HG03442 (cell line): Measurements from ENCODE around the gene ROBO1.

Source experiments
- ATAC-seq: cut with Tn5 transposase; IDR thresholded peaks from one replicate; pipeline ENCODE4 v1.9.1; 2021; ENCODE audit warnings: mild to moderate bottlenecking, moderate library complexity; ENCODE audit not compliant: unreplicated experiment

The ROBO1 gene

GRCh38 chr3:79103307-79103706 lies 664.5 kb downstream of the ROBO1 start:
- ATAC-seq, result no peak

DNA sequence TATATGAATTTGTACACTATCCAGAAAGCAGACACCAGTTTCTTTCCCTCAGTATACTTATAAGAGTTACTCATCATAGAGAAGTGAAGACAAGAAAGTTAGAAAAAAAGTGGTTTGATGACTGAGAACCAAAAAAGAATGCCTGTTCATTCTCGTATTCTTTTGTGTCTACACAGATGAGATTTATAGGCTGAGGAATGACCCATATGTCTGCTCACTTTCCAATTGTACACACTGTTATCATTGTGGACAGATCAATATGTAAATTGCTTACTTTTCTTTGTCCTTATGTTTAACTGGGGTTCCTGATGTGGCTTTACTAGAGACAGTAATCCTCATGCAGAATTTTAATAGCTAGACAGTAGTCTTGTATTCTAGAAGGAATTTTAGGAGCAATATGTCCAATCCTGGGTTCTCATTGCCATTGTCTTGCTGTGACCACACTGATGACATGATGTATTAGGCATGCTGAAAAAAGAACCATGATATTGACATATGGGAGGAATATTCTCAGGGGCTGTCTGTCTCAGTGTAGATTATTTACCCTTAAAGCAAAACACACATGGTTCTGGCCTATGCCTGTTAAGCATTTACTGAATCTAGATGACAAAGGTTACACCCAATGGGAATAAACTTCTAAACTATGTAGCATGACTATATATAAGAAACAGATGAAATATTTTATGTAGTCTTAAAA lies 669.7 kb downstream of the ROBO1 start:
- no peak for ATAC-seq

DNA sequence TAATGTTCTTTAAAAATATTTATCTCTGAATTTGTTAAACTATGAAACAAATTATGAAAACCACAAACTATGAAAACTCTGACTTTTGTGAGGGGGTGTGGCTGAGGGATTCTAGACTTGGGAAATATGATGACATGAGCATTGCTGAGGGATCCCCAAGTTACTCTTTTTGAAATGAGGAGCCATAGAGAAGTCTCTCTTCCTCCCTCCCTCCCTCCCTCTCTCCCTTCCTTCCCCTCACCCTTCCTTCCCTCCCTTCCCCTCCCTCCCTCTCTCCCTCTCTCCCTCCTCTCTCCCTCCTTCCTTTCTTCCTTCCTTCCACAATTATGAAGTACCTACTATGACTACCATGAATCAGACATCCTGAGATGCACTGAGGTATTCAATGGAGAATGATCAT lies 673.1 kb downstream of the ROBO1 start:
- no peak for ATAC-seq

GRCh38 chr3:79086514-79086913 lies 681.3 kb downstream of the ROBO1 start:
- peak; percentile 94 for ATAC-seq

DNA sequence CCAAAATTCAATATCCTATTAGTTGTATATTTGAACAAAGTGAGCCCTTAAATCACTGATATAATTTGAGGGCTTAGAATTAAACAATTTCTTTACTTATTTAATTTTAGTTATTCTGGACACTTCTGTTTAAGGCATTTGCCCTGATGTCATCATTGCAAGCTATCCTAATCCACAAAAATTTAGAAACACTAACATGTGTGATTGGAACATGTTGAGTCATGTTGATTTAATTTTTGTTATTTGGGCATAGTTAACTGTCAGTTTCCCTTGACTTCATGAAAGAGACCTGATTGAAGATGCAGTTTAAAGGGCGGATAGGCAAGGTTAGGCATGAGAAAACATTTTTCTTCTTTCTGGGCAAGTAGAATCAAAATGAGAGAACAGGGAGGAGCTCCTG lies 682.6 kb downstream of the ROBO1 start:
- ATAC-seq, result no peak

DNA sequence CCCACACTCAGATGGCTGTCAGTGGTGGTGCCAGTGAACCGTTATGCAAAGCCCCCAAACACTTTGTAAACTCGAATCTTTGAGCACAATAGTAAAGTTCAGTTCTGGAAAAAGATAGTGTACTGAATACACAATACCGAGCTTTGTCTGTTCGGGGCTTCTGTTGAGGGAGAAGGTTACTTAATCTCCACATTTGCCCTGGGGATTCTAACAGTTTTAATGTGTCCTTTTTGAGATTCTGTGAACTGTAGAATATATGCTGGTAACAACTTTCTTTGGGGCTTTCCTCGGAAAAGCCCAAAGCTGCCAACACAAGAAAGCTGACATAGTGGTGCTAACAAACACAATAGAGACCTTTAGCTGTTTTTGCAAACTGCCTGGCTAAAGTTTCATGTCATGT lies 686.5 kb downstream of the ROBO1 start:
- ATAC-seq, result no peak

- no peak for ATAC-seq
Measured at GRCh38 chr3:79074558-79074957, 693.2 kb downstream of the ROBO1 start.

DNA sequence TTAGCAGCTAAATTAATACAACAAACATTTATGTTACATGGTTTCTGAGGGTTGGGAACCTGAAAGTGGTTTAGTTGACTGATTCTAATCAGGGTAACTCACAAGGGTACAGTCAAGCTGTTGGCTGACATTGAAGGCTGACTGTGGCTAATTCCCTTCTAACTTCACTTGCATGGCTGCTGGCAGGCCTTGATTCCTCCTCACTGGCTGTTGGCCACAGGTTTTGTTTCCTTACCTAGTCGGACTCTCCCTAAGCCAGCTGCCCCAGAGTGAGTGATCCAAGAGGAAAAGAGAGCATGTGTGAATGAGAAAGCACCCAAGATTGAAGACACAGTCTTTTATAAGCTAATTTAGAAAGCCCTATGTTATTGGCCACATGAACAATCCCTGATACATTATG lies 700.1 kb downstream of the ROBO1 start:
- no peak for ATAC-seq

DNA sequence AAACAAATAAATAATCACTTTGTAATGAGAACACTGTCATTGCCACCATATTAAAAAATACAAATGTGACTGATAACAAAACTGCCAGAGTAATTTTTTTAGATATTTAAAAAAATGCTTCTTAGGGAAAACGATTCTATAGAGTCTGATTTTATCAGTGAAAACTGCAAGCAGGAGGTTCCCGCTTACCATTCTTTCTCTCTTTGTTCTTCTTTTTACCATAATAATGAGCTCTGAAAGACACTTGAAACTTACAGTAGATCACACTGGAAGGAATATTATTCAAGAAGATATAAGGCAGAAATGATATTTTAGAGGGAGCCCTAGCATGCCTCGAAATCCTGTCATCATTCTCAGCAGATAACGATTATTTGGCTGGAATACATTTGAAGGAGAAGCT lies 701.3 kb downstream of the ROBO1 start:
- ATAC-seq, result no peak

DNA sequence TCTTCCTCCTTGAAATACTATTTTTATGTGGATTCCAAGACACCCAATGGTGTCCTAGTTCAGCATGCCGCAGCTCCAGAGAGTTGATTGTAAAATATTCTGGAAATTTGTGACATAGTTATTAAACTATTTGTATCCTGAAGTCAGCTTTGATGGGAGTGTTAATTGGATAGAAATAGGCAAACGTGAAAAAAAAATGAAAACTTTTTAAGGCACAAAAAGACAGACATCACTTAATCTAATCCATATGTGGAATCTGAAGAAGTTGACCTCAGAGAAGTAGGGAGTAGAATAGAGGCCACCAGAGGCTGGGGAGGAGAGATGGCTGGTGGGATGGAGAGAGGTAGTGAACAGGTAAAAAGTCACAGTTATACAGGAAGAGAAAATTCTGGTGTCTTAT lies 704.2 kb downstream of the ROBO1 start:
- ATAC-seq, result no peak

DNA sequence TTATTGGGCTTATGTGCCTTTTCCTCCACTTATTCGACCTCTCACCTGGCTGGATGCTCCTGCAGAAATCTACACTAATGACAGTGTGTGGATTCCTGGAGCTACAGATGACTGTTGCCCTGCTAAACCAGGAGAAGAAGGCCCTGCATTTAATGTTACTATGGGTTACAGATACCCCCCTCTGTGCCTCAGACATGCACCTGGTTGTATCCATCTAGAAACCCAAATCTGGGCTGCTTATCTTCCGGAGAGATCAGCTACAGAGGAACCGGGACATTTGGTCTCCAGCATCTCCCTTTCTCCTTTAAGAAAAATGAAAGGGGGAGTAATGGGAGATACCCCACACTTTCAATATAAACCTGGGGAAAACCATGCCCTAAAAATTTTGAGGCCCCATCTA lies 710.0 kb downstream of the ROBO1 start:
- no peak for ATAC-seq

GRCh38 chr3:79056498-79056897 lies 711.3 kb downstream of the ROBO1 start:
- no peak for ATAC-seq

- ATAC-seq, result no peak
Measured at GRCh38 chr3:79052054-79052681, 715.6 kb downstream of the ROBO1 start.

DNA sequence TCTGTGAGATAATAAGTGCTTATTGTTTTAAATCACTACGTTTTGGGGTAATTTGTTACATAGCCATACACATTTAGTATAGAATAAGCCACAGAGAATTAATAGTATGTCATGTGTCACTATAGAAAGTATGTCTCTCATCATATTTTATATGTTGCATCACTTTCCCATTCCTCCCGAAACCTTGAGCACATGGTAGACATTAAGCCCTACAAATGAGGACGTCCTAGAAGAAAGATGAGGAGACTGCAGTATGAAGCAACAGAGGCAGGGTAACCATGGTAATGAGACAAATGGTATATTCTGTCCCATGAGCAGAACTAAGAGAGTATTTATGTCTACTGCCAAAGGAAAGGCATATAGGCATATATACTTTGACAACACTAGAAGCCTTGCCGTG lies 720.2 kb downstream of the ROBO1 start:
- ATAC-seq, result no peak

DNA sequence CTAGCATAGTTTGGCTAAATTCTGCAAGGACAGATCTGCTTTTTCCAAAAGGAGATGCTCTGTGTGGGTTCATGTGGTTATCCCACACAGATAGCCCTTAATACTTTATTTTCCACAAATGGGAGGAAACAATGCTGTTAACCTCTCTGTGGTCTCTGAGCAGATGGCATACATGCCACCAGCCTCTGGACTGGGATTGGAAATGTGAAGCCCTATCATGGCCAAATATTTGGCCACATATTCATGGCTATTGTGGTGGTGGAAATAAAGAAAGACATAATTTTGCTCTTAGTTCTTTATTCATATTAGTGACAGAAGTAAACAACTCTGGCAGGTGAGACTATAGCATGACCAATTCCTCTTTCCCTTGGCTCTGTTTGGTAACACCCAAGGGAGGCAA lies 726.2 kb downstream of the ROBO1 start:
- ATAC-seq, result no peak

- ATAC-seq, result no peak
Measured at GRCh38 chr3:79040701-79041100, 727.1 kb downstream of the ROBO1 start.

GRCh38 chr3:79040091-79040490 lies 727.7 kb downstream of the ROBO1 start:
- ATAC-seq, result no peak

GRCh38 chr3:79039192-79039591 lies 728.6 kb downstream of the ROBO1 start:
- ATAC-seq, result no peak

DNA sequence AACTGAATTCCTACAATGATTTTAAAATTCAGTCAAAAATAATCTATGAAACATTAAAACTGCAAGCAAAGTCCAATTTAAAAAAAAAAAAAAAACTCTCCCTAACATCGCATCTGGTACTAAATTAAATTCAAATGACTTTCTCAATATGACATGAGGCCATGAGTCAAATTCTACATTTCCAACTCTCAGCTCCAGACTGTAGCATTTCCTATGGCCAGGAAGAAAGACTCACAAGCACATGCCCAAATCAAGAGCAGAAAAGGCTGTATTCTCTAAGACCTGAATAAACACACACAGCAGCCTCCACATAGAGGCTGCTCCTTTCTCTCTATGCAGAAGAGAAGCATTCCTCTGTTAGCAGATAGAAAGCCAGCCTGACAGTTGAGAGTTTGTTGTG lies 729.2 kb downstream of the ROBO1 start:
- ATAC-seq, result no peak

DNA sequence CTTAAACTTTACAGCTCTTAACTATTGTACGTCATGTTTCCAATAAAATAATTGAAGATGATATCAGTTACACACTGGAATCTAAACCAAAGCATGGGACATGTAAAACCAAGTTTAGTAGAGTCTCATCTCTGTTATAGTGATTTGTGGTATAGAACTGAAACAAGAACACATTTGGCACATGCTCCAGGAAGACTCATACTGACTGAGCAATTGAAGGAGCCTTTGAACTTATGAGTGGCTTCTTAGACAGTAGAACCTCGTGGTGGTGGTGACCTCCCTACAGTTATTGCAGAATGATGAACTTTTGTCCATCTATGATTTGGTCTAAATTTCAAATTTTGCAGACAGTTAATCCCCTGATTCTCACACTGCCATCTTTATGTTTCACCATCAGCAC lies 729.7 kb downstream of the ROBO1 start:
- no peak for ATAC-seq

- ATAC-seq, result peak; percentile 73
Measured at GRCh38 chr3:79032686-79033318, 735.0 kb downstream of the ROBO1 start.

GRCh38 chr3:79030157-79030556 lies 737.6 kb downstream of the ROBO1 start:
- no peak for ATAC-seq
